ENCODE results near the gene LMNTD2.
A peak's percentile ranks its signal among the peaks of the same experiment; 100 is the strongest.
"Not testable (repeated sequence)": the region's sequence is repeated elsewhere in the genome, so short reads cannot be mapped to it uniquely, and the experiment has no call there.

LMNTD2 gene

GRCh38 chr11:589798-590197 lies 29.3 kb upstream of the LMNTD2 start:
- FAIRE-seq (no peak), DNase-seq (ENCODE audit: insufficient read length, low spot score) (no peak)

GRCh38 chr11:587978-588380 lies 27.4 kb upstream of the LMNTD2 start:
- no peak for FAIRE-seq
- DNase-seq (ENCODE audit: insufficient read length, low spot score), result no peak

- DNase-seq (ENCODE audit: insufficient read length, low spot score), result no peak
- no peak for FAIRE-seq
Measured at GRCh38 chr11:587546-587945, 27.0 kb upstream of the LMNTD2 start.

GRCh38 chr11:586376-587316 lies 26.1 kb upstream of the LMNTD2 start:
- no peak for DNase-seq (ENCODE audit: insufficient read length, low spot score)
- FAIRE-seq, result no peak

- DNase-seq (ENCODE audit: insufficient read length, low spot score) (no peak), FAIRE-seq (no peak)
Measured at GRCh38 chr11:584287-584686, 23.7 kb upstream of the LMNTD2 start.

- FAIRE-seq, result no peak
- DNase-seq (ENCODE audit: insufficient read length, low spot score), result no peak
Measured at GRCh38 chr11:581752-582151, 21.2 kb upstream of the LMNTD2 start.

GRCh38 chr11:581342-581741 lies 20.8 kb upstream of the LMNTD2 start:
- no peak for DNase-seq (ENCODE audit: insufficient read length, low spot score)
- FAIRE-seq, result no peak

GRCh38 chr11:579830-580601 lies 19.5 kb upstream of the LMNTD2 start:
- DNase-seq (ENCODE audit: insufficient read length, low spot score) (no peak), FAIRE-seq (no peak)

- FAIRE-seq (no peak), DNase-seq (ENCODE audit: insufficient read length, low spot score) (no peak)
Measured at GRCh38 chr11:578276-579035, 17.9 kb upstream of the LMNTD2 start.

- DNase-seq (ENCODE audit: insufficient read length, low spot score), result no peak
- FAIRE-seq, result no peak
Measured at GRCh38 chr11:577611-577894, 17.0 kb upstream of the LMNTD2 start.

GRCh38 chr11:576811-577610 lies 16.5 kb upstream of the LMNTD2 start:
- no peak for DNase-seq (ENCODE audit: insufficient read length, low spot score)
- peak; percentile 48 for FAIRE-seq

- peak; percentile 97 for FAIRE-seq
Measured at GRCh38 chr11:575996-576768, 15.6 kb upstream of the LMNTD2 start, which contains the start of gene PHRF1. PHRF1 (plus strand) TSS chr11:576470; CDS start chr11:581513, 5,043 bp downstream.

GRCh38 chr11:575313-575995 lies 14.9 kb upstream of the LMNTD2 start:
- no peak for FAIRE-seq
- peak; percentile 77 for DNase-seq (ENCODE audit: insufficient read length, low spot score)

More at GRCh38 chr11:575996-576768, 15.6 kb upstream of the LMNTD2 start, which contains the start of gene PHRF1:
- DNase-seq (ENCODE audit: insufficient read length, low spot score), result peak; percentile 100

- DNase-seq (ENCODE audit: insufficient read length, low spot score) (no peak), FAIRE-seq (peak; percentile 67)
Measured at GRCh38 chr11:574632-575312, 14.2 kb upstream of the LMNTD2 start.

GRCh38 chr11:574031-574570 lies 13.6 kb upstream of the LMNTD2 start:
- not testable (repeated sequence) for DNase-seq (ENCODE audit: insufficient read length, low spot score); FAIRE-seq

GRCh38 chr11:573146-573759 lies 12.7 kb upstream of the LMNTD2 start:
- FAIRE-seq (no peak), DNase-seq (ENCODE audit: insufficient read length, low spot score) (no peak)

- no peak for FAIRE-seq
- no peak for DNase-seq (ENCODE audit: insufficient read length, low spot score)
Measured at GRCh38 chr11:571802-572185, 11.3 kb upstream of the LMNTD2 start.
